ENCODE measurements around the gene LBHD1.
"Not testable (repeated sequence)": the region's sequence is repeated elsewhere in the genome, so short reads cannot be mapped to it uniquely, and the experiment has no call there.

LBHD1 gene

GRCh38 chr11:62671608-62672389 lies at the start of gene LBHD1, which contains the start of gene UQCC3:
LBHD1 (minus strand) TSS chr11:62672267; CDS start chr11:62670031, 2,236 bp downstream.
UQCC3 (plus strand) TSS chr11:62671673; CDS start chr11:62671746, 73 bp downstream.
- peak; percentile 66 for DNase-seq

- no peak for DNase-seq
These were observed 47.4 kb upstream of the LBHD1 start for GRCh38 chr11:62719302-62719978.

GRCh38 chr11:62716816-62717215 lies 44.7 kb upstream of the LBHD1 start:
- DNase-seq: no peak

GRCh38 chr11:62716206-62716605 lies 44.1 kb upstream of the LBHD1 start:
- DNase-seq: no peak

- no peak for DNase-seq
These were observed 43.4 kb upstream of the LBHD1 start for GRCh38 chr11:62715150-62716130.

GRCh38 chr11:62713343-62713742 lies 41.3 kb upstream of the LBHD1 start:
- DNase-seq: no peak

- no peak for DNase-seq
These were observed 40.8 kb upstream of the LBHD1 start for GRCh38 chr11:62712861-62713260.

- DNase-seq: no peak
These were observed 40.3 kb upstream of the LBHD1 start for GRCh38 chr11:62712276-62712812.

GRCh38 chr11:62710001-62710345 lies 37.9 kb upstream of the LBHD1 start:
- no peak for DNase-seq

GRCh38 chr11:62709247-62710000 lies 37.4 kb upstream of the LBHD1 start:
- DNase-seq: peak; percentile 86

- peak; percentile 52 for DNase-seq
These were observed 36.7 kb upstream of the LBHD1 start for GRCh38 chr11:62708793-62709192.

- no peak for DNase-seq
These were observed 36.3 kb upstream of the LBHD1 start for GRCh38 chr11:62708392-62708791.

- DNase-seq: no peak
These were observed 35.3 kb upstream of the LBHD1 start, which contains the start of the genes BSCL2 and GNG3 for GRCh38 chr11:62707277-62707861. BSCL2 (minus strand) TSS chr11:62707424; CDS start chr11:62707195, 229 bp downstream. GNG3 (plus strand) TSS chr11:62707676; CDS start chr11:62708296, 620 bp downstream.

- no peak for DNase-seq
These were observed 34.8 kb upstream of the LBHD1 start for GRCh38 chr11:62706850-62707247.

GRCh38 chr11:62705880-62706849 lies 34.1 kb upstream of the LBHD1 start:
- DNase-seq: peak; percentile 91

GRCh38 chr11:62705413-62705812 lies 33.3 kb upstream of the LBHD1 start:
- DNase-seq: no peak

GRCh38 chr11:62703921-62704320 lies 31.9 kb upstream of the LBHD1 start:
- DNase-seq: not testable (repeated sequence)

- no peak for DNase-seq
These were observed 30.2 kb upstream of the LBHD1 start for GRCh38 chr11:62702246-62702645.

- DNase-seq: peak; percentile 72
These were observed 22.5 kb upstream of the LBHD1 start for GRCh38 chr11:62694455-62695167.

All from activated CD4-positive, CD25-positive, alpha-beta regulatory T cell treated with anti-CD3 and anti-CD28 coated beads, Interleukin-2, amount 50 U/mL, for 72 hours (primary cell).